A673 (cell line): ENCODE results near the gene ASPDH. TPM values are rescaled to one million over a fixed set of nuclear protein-coding genes. Genes with fewer than 3 reads are reported as not detected.

Source experiments
- BruUV-seq: library from RNA; stranded (reverse); fragments of 400-500 nt; replicated peaks from 2 replicates; lab custom pipeline; 2021; lab: Mats Ljungman, UMichigan
- CTCF ChIA-PET: fragments of 300-600 bp; sonication (Branson Sonifier 250); formaldehyde crosslinking; loops from one replicate; lab custom pipeline; 2022; ENCODE audit warnings: antibody characterized with exemption; lab: Charles Lee
- POLR2A ChIA-PET: fragments of 300-600 bp; sonication (Branson Sonifier 250); formaldehyde crosslinking; loops from one replicate; lab custom pipeline; 2022; ENCODE audit warnings: antibody characterized with exemption; ENCODE audit not compliant: low non-redundant PET; lab: Charles Lee
- DNase-seq: peaks from one replicate; pipeline ENCODE4 v3.0.0-alpha.2; 2015; ENCODE audit warnings: low spot score
- H3K27ac ChIP-seq: fragments of 200-600 bp; sonication (generic); 2 replicates; pipeline ENCODE4 v1.5.1; 2016; ENCODE audit warnings: mixed run types, low read depth, mild to moderate bottlenecking, mixed read lengths, antibody characterized with exemption, low read length; ENCODE audit not compliant: poor library complexity, severe bottlenecking
- H3K27me3 ChIP-seq: fragments of 200-600 bp; sonication (generic); replicated peaks from 2 replicates; pipeline ENCODE4 v1.6.1; 2017; ENCODE audit warnings: mixed run types, low read depth, mild to moderate bottlenecking, mixed read lengths, antibody characterized with exemption, low read length; ENCODE audit not compliant: insufficient read depth, poor library complexity
- H3K36me3 ChIP-seq: fragments of 200-600 bp; sonication (generic); 2 replicates; pipeline ENCODE4 v1.6.1; 2016; ENCODE audit warnings: mixed run types, mild to moderate bottlenecking, mixed read lengths, antibody characterized with exemption, low read length; ENCODE audit not compliant: insufficient read depth, poor library complexity, severe bottlenecking
- H3K4me1 ChIP-seq: fragments of 200-600 bp; sonication (generic); 2 replicates; pipeline ENCODE4 v1.6.1; 2017; ENCODE audit warnings: mixed run types, mild to moderate bottlenecking, mixed read lengths, antibody characterized with exemption, low read length; ENCODE audit not compliant: insufficient read depth, poor library complexity, severe bottlenecking
- H3K4me3 ChIP-seq: fragments of 200-600 bp; sonication (generic); 2 replicates; pipeline ENCODE4 v1.5.1; 2016; ENCODE audit warnings: low read depth, mixed run types, mild to moderate bottlenecking, mixed read lengths, low read length; ENCODE audit not compliant: poor library complexity, severe bottlenecking
- H3K9me3 ChIP-seq: fragments of 200-600 bp; sonication (generic); 2 replicates; pipeline ENCODE4 v1.6.1; 2016; ENCODE audit warnings: mixed run types, low read depth, mild to moderate bottlenecking, mixed read lengths, antibody characterized with exemption, low read length; ENCODE audit not compliant: poor library complexity, severe bottlenecking
- CTCF ChIP-seq: fragments of 300-800, 200-600 bp; sonication (generic); conservative IDR thresholded peaks from 2 replicates; pipeline ENCODE4 v1.5.1; 2017; ENCODE audit warnings: low read depth, mild to moderate bottlenecking, antibody characterized with exemption, low read length, moderate library complexity, mixed read lengths
- EZH2 ChIP-seq: fragments of 200-600 bp; sonication (generic); IDR thresholded peaks from 2 replicates; pipeline ENCODE4 v1.6.1; 2017; ENCODE audit warnings: borderline replicate concordance, low read depth, mild to moderate bottlenecking, mixed read lengths, antibody characterized with exemption, low read length; ENCODE audit not compliant: poor library complexity, severe bottlenecking
- intact Hi-C: fragments of 100-400 bp; cut with micrococcal nuclease; formaldehyde crosslinking; loops from one replicate; pipeline ENCODE4 v1.10.0; 2022; ENCODE audit not compliant: unreplicated experiment
- total RNA-seq: library from RNA; stranded (reverse); gene quantifications from 2 replicates; pipeline ENCODE4 v1.2.3, GENCODE V29; 2021

Gene ASPDH
- total RNA-seq, 1 experiment from 2014 or later = 0.45 TPM

GRCh38 chr19:50557009-50557613 is 43.4 kb upstream of the ASPDH start:
- Histone ChIP-seq H3K27ac (no peak overlapping the region), H3K4me1 (peaks cover 11% of the 10 kb centered on the region), H3K27me3 (no peaks in the 10 kb centered on the region), H3K9me3 (no peaks in the 10 kb centered on the region), H3K4me3 (peak overlapping the region; percentile 47), H3K36me3 (no peaks in the 10 kb centered on the region)
- BruUV-seq = no TSS peak
- ChIA-PET POLR2A (no interaction called here), CTCF (interaction anchor here (0.6 to 1.8 kb wide), 6 partner anchors 17 to 365 kb away, joined by 3 to 15 read pairs (median 3); no protein-coding TSS in a partner anchor)
- DNase-seq = no peak
- intact Hi-C loops = no loop called here
- TF ChIP-seq EZH2 = no peak
- TF ChIP-seq CTCF = no peak

- CTCF ChIA-PET = interaction anchor here (0.6 to 1.8 kb wide), 8 partner anchors 17 to 365 kb away, joined by 3 to 15 read pairs (median 4); no protein-coding TSS in a partner anchor
- intact Hi-C loops = no loop called here
- H3K36me3 ChIP-seq = no peaks in the 10 kb centered on the region
- H3K27me3 ChIP-seq = no peaks in the 10 kb centered on the region
- POLR2A ChIA-PET = no interaction called here
- H3K9me3 ChIP-seq = no peaks in the 10 kb centered on the region
- no peak overlapping the region for H3K27ac ChIP-seq
- TF ChIP-seq EZH2 = no peak
- TF ChIP-seq CTCF = peak; percentile 100
- peaks cover 11% of the 10 kb centered on the region for H3K4me1 ChIP-seq
- DNase-seq = peak; percentile 86
- BruUV-seq = no TSS peak
- H3K4me3 ChIP-seq = peak overlapping the region; percentile 47
Measured at GRCh38 chr19:50556282-50557008, 42.7 kb upstream of the ASPDH start.

- no TSS peak for BruUV-seq
- ChIA-PET POLR2A (no interaction called here), CTCF (interaction anchor here (0.6 to 1.8 kb wide), 7 partner anchors 16 to 366 kb away, joined by 3 to 15 read pairs (median 3); no protein-coding TSS in a partner anchor)
- Histone ChIP-seq H3K27ac (no peak overlapping the region), H3K4me3 (peak overlapping the region; percentile 47), H3K36me3 (no peaks in the 10 kb centered on the region), H3K9me3 (no peaks in the 10 kb centered on the region), H3K27me3 (no peaks in the 10 kb centered on the region), H3K4me1 (peaks cover 11% of the 10 kb centered on the region)
- intact Hi-C loops = no loop called here
- DNase-seq = no peak
- no peak for TF ChIP-seq CTCF
- TF ChIP-seq EZH2 = no peak
Measured at GRCh38 chr19:50555450-50556281, 42.0 kb upstream of the ASPDH start.
